Measurements from ENCODE around the gene PLB1. TPM values are rescaled to one million over a fixed set of nuclear protein-coding genes. Genes with fewer than 3 reads are reported as not detected.
"Not testable (repeated sequence)": the region's sequence is repeated elsewhere in the genome, so short reads cannot be mapped to it uniquely, and the experiment has no call there.

Gene PLB1
- polyA plus RNA-seq, 1 donor, result 2.0 TPM

- no peak for DNase-seq (ENCODE audit: low read depth)
These were observed 36.5 kb downstream of the PLB1 start for GRCh38 chr2:28532399-28532798.

DNA sequence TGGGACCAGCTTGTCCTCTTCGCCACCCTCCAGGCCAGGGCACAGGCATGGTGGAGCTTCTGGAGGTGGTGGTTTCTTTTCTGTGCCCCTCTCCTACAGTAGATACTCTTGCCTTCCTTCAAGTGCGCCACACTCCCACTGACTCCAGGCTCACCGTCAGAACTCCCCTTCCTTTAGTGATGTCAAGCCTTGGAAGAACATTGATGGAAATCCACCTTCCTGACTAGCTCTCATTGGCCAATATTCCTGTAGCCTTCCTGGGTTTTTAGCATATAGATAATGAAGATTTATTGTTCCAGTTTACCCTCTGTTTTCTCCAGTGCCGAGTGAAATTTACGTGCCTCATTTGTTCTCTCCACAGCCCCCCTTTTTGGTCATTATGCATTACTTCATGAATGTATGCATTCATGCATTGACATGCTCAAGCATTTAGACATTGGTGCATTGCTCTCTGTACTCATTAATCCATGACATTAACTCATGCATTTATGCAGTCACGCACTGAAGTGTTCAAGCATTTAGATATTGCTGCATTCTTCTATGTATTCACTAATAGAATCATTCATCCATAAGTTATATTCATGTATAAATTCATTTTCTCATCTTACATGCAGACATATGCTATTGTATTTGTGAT lies 37.3 kb downstream of the PLB1 start:
- no peak for DNase-seq (ENCODE audit: low read depth)

DNA sequence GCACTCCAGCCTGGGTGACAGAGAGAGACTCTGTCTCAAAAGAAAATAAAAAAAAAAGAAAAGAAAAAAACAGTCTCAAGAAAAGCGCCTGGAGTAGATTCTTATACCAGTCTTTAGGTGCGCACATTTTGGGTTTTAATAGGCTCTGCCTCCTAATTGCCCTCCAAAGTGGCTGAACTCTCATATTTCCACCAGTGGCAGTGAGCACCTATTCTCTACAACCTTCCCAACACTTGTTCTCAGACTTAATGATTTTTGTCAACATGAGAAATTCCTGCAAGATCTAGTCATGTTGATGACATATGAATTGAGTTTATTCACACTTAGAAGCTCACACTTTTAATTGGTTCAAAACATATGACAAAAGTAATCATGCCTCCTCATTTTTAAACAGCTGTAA lies 39.0 kb downstream of the PLB1 start:
- no peak for DNase-seq (ENCODE audit: low read depth)

GRCh38 chr2:28538134-28538533 lies 42.3 kb downstream of the PLB1 start:
- DNase-seq (ENCODE audit: low read depth), result no peak

DNA sequence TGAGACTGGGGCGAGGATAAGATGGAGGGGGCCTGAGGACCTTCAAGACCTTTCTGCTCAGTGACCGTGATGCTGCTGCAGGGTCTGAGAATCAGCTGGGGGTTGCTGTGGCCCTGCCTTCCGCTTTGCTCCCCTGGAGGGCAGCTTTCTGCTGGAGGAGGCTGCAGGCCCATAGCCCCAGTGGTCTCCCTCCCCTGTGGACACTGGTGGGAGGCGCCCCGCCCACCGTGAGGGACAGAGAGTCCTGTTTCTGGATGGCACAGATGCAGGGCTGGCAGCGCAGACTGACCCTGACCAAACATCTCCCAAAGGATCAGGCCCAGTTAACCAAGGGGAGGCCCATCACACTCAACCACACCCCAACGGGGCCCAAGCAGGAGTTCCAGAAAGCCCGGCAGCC lies 42.8 kb downstream of the PLB1 start:
- no peak for DNase-seq (ENCODE audit: low read depth)

DNA sequence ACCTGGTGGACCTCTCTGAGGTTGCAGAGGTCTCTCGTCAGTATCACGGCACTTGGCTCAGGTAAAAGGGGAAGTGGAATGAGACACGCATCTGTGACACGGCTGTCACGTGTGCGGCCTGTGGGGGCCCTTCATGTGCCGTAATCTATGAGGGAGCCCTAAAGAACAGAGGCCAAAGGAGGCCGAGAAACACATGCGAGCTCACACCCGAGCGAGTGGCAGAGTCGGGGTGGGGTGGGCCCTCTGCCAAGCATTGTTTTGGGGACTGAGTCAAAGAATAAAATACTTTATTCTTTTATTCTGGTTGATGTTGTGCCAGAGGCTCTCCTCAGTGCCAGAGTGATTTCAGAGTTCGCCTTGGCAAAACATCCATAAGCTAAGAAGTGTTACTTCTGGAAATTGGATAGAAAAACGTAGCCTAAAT lies 43.3 kb downstream of the PLB1 start:
- no peak for DNase-seq (ENCODE audit: low read depth)

- no peak for DNase-seq (ENCODE audit: low read depth)
These were observed 47.6 kb downstream of the PLB1 start for GRCh38 chr2:28543316-28544035.

GRCh38 chr2:28544036-28544346 lies 48.1 kb downstream of the PLB1 start:
- no peak for DNase-seq (ENCODE audit: low read depth)

- no peak for DNase-seq (ENCODE audit: low read depth)
These were observed 48.6 kb downstream of the PLB1 start for GRCh38 chr2:28544405-28544921.

DNA sequence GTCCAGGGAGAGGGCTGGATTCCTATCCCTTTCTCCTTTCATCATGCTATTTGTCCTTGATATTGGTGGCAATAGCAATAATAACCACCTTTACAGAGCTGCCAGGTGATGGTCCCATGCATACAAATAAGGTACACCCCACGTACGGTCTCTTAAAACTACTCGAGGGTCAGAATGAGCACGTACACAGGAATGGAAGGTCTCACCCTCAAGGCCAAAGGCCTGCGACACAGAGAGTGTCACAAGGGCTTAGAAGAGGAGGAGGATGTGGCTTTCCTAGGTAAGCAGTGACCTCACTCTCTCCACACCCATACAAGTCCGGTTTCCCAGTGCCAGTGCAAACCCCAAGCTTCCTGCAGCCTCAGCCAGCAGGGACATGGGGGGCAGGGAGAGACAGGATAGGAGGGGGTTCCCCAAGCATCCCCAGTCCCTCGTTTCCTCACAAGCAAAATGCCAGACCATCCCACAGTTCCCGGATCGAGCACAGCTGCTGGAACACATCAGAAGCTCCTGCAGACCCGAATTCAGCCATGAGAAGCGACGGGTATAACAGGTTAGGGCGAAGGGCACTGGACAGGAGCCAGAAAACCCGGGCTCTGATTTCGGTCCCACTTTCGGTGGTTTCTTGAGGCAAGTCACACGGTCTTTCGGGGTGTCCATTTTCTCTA lies 49.2 kb downstream of the PLB1 start:
- no peak for DNase-seq (ENCODE audit: low read depth)

- no peak for DNase-seq (ENCODE audit: low read depth)
These were observed 49.8 kb downstream of the PLB1 start for GRCh38 chr2:28545590-28546200.

DNA sequence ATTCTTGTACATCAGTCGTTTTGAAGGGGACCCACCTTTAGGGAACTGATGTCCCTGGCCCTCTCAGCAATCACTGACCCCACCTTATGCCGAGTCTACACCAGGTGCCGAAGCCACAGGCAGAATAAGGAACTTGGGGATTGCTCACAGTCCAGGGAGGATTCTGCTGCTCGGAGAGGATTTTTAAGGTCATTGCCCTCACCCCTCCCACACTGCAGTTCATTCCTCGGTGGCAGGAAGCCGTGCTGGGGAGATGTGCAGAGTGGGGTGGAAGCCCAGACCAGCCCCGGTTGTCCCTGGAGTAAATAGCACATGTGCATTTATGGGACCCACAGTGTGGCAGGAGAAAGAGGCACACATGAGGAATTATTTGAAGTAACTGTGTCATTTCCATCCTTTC lies 50.4 kb downstream of the PLB1 start:
- DNase-seq (ENCODE audit: low read depth), result no peak

DNA sequence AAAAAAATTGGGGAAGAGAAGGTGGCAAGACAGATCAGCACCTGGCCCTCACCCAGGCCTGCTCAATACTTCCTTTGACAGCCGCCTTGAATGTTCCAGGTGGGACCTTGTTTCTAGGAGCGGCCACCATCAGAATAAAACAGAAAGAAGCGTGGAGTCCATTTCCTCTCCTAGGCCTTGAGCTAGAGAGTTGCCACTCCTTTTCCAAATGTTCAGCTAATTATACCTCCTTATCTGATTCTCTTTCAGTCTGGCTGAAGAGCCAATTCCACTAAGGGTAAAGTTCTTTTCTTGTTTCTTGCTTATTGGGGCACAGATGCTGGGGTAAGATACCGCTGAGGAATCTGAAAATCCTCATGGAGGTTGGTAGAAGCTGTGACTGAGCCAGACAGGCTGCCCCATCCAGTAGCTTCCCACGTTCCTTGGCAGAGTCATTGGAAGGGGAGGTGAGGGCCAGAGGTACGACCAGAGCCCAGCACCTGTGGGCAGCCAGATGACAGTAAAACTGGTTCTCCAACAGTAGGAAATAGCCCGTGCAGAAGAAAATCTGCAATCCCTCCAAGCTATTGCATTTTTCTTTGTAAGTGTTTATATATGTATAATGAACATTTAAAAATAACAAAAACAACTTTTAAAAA lies 51.5 kb downstream of the PLB1 start:
- DNase-seq (ENCODE audit: low read depth), result no peak

DNA sequence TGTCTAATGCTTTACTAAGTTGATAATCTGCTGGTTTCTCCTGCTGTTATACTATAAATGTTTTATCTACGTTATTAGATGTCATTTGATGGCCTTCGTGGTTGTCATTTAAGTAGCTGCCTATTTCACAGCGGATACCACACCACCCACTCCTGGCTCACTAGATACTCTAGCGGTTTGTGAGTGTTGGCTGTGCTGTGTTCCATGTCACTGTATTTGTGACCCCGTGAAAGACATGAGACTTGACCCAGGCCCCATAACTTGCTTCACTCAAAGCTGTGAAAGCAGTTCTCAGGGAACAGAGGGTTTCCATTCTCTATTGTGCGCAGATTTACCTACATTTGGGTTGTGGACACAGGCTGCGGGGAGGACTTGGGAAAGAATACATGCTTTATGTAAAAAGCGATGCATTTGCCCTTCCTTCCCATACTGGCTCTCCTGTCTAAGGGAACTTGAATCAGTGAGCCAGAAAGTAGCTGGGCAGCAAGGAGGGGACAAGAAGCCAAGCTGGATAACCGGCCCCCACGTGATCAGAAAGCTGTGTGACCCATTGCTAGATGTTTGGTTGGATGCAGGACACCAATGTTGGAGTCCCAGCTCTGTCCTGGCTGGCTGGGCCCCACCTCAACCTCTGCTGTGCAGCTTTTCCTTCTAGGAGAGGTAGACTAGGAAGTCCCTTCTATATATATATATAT lies 52.2 kb downstream of the PLB1 start:
- DNase-seq (ENCODE audit: low read depth), result no peak

- not testable (repeated sequence) for DNase-seq (ENCODE audit: low read depth)
These were observed 54.5 kb downstream of the PLB1 start for GRCh38 chr2:28550345-28550744.

- no peak for DNase-seq (ENCODE audit: low read depth)
These were observed 56.4 kb downstream of the PLB1 start for GRCh38 chr2:28552045-28552823.

GRCh38 chr2:28556303-28556702 lies 60.4 kb downstream of the PLB1 start:
- DNase-seq (ENCODE audit: low read depth), result no peak

DNA sequence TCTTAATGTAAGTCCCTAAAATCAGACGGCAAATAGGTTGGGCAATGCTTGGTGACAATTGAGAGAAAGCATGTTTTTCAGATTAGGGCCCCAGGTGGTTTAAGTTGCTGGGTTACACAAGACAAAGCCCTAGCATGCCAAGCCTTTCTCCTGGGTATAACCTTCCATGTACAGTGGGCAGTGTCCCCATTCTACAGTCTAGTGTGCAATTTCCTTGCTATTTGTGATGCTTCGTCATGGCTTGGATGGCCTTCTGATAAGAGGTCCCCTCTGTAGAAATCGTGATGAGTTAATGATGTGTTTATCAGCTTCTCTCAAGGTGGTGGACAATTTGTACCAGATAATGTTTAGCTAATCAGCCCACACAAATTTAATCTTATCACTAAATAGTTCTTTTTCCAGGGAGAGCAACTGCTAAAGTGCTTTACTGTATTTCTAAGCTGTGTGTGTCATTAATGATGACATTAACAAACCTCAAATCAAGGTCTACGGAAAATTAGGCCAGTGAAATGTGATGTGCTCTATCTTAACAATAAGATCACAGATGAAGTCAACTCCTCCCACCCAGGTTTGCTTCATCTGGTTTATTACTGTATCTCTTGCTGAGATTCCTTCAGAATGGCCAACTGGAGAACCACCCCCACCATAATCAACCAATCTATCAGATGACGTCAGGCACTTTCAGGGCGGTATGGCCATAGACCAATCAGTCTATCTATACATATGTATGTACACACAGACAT lies 61.7 kb downstream of the PLB1 start:
- no peak for DNase-seq (ENCODE audit: low read depth)

DNA sequence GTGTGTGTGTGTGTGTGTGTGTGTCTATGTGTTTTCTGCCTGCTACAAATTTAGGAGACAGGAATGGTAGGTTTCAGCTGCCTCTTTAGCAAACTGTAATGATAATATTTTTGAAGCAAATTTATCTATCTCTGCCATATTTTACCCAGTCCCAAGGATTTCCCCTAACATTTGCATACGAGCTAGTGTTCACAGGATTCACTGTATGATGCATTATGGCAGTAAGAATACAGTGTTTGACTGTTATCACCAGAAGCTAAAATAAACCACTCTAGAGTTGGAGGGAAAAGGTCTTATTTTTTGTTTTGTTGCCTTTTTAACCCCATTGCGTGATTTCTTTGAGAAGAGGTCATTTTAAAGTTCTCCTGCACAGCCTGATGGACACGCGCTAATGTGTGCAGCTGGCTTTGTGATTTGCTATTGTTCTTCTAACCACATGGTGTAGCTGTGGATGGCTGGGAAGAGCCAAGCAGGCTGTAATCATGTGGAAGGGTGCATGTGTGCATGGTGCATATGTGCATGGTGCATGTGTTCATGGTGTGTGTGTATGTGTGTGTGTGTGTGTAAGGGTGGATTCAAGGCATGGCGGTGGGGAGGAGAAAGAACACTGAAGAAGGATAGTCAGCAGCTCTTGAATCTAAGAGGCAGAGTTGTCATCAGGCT lies 62.4 kb downstream of the PLB1 start:
- no peak for DNase-seq (ENCODE audit: low read depth)

Measured in forelimb muscle (tissue), 1 donor.